Measurements from ENCODE around the gene PCDHGA10.
"Not testable (repeated sequence)": the region's sequence is repeated elsewhere in the genome, so short reads cannot be mapped to it uniquely, and the experiment has no call there.

PCDHGA10 gene

GRCh38 chr5:141414548-141415274 is 1.9 kb downstream of the PCDHGA10 start:
- Histone ChIP-seq H3K36me3 (ENCODE audit: control insufficient read depth, insufficient read depth, low read length) (peaks cover 55% of the 10 kb centered on the region), H3K9me3 (ENCODE audit: control insufficient read depth, low read length) (peaks cover 53% of the 10 kb centered on the region)
- not testable (repeated sequence) for H3K27ac ChIP-seq (ENCODE audit: low read depth, low read length, severe bottlenecking); H3K4me1 ChIP-seq (ENCODE audit: control insufficient read depth, insufficient read depth, low read length, poor library complexity, severe bottlenecking); H3K4me3 ChIP-seq (ENCODE audit: extremely low read depth, insufficient read depth, low read length, poor library complexity, severe bottlenecking)
- 94 to 97% methylated on average over 34 to 42 of the region's 46 CpGs for WGBS, 2 experiments (ENCODE audit: insufficient coverage in 2 of 2)

- H3K4me1 ChIP-seq (ENCODE audit: control insufficient read depth, insufficient read depth, low read length, poor library complexity, severe bottlenecking); H3K4me3 ChIP-seq (ENCODE audit: extremely low read depth, insufficient read depth, low read length, poor library complexity, severe bottlenecking); H3K27ac ChIP-seq (ENCODE audit: low read depth, low read length, severe bottlenecking): not testable (repeated sequence)
- Histone ChIP-seq H3K36me3 (ENCODE audit: control insufficient read depth, insufficient read depth, low read length) (peaks cover 55% of the 10 kb centered on the region), H3K9me3 (ENCODE audit: control insufficient read depth, low read length) (peaks cover 52% of the 10 kb centered on the region)
- WGBS, 2 experiments (ENCODE audit: insufficient coverage in 2 of 2) = 94 to 95% methylated on average over 18 to 23 of the region's 24 CpGs
Measured at GRCh38 chr5:141415275-141415618, 2.5 kb downstream of the PCDHGA10 start.

GRCh38 chr5:141417494-141418172 is 4.8 kb downstream of the PCDHGA10 start, which contains the start of gene PCDHGB7:
Gene PCDHGB7, plus strand, starts transcription at chr5:141417677. Its CDS starts 183 bp downstream, at chr5:141417860.
- 71% methylated on average over 29 to 35 of the region's 47 CpGs for WGBS, 2 experiments (ENCODE audit: insufficient coverage in 2 of 2)
- H3K9me3 ChIP-seq (ENCODE audit: control insufficient read depth, low read length) = peaks cover 72% of the 10 kb centered on the region
- H3K4me1 ChIP-seq (ENCODE audit: control insufficient read depth, insufficient read depth, low read length, poor library complexity, severe bottlenecking); H3K27ac ChIP-seq (ENCODE audit: low read depth, low read length, severe bottlenecking): not testable (repeated sequence)
- H3K4me3 ChIP-seq (ENCODE audit: extremely low read depth, insufficient read depth, low read length, poor library complexity, severe bottlenecking) = peak within 1 kb of the TSS; percentile 28
- peaks cover 76% of the 10 kb centered on the region for H3K36me3 ChIP-seq (ENCODE audit: control insufficient read depth, insufficient read depth, low read length)

- no peak overlapping the region for H3K4me3 ChIP-seq (ENCODE audit: extremely low read depth, insufficient read depth, low read length, poor library complexity, severe bottlenecking)
- 96 to 97% methylated on average over 74 of the region's 74 CpGs for WGBS, 2 experiments (ENCODE audit: insufficient coverage in 2 of 2)
- H3K36me3 ChIP-seq (ENCODE audit: control insufficient read depth, insufficient read depth, low read length) = peaks cover 70% of the 10 kb centered on the region
- H3K9me3 ChIP-seq (ENCODE audit: control insufficient read depth, low read length) = peaks cover 69% of the 10 kb centered on the region
- no peak overlapping the region for H3K27ac ChIP-seq (ENCODE audit: low read depth, low read length, severe bottlenecking)
- no peaks in the 10 kb centered on the region for H3K4me1 ChIP-seq (ENCODE audit: control insufficient read depth, insufficient read depth, low read length, poor library complexity, severe bottlenecking)
Measured at GRCh38 chr5:141419074-141419880, 6.5 kb downstream of the PCDHGA10 start.

DNA sequence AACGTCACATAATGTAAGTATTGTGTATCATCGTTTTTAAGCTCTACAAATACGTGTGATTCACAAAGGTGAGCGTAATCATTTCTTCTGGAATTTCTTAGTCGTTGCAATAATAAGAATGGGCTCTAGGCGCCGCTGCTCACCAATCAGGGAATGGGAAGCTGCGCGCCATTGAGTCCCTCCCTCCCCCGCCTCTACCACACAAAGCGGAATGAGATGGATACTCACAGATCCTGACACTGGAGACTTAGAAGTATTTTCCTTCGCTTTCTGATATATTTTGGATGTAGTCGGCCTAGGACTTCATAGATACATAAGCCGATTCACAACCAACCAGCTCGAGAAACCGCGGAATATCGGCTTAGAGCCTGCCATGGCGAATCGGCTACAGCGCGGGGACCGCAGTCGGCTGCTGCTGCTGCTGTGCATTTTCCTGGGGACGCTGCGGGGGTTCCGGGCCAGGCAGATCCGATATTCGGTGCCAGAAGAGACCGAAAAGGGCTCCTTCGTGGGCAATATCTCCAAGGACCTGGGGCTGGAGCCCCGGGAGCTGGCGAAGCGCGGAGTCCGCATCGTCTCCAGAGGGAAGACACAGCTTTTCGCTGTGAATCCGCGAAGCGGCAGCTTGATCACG is 8.2 kb downstream of the PCDHGA10 start, which contains the start of gene PCDHGA11:
Gene PCDHGA11 (plus strand): TSS at position 197 of the 634 bp plus-strand sequence. CDS start 177 bp downstream, at position 374.
- H3K4me1 ChIP-seq (ENCODE audit: control insufficient read depth, insufficient read depth, low read length, poor library complexity, severe bottlenecking) = no peaks in the 10 kb centered on the region
- 90 to 95% methylated on average over 39 to 41 of the region's 42 CpGs for WGBS, 2 experiments (ENCODE audit: insufficient coverage in 2 of 2)
- H3K9me3 ChIP-seq (ENCODE audit: control insufficient read depth, low read length) = peaks cover 72% of the 10 kb centered on the region
- H3K27ac ChIP-seq (ENCODE audit: low read depth, low read length, severe bottlenecking) = no peak within 1 kb of the TSS
- peaks cover 75% of the 10 kb centered on the region for H3K36me3 ChIP-seq (ENCODE audit: control insufficient read depth, insufficient read depth, low read length)
- H3K4me3 ChIP-seq (ENCODE audit: extremely low read depth, insufficient read depth, low read length, poor library complexity, severe bottlenecking) = no peak within 1 kb of the TSS

- no peaks in the 10 kb centered on the region for H3K4me1 ChIP-seq (ENCODE audit: control insufficient read depth, insufficient read depth, low read length, poor library complexity, severe bottlenecking)
- 94 to 98% methylated on average over 10 to 13 of the region's 13 CpGs for WGBS, 2 experiments (ENCODE audit: insufficient coverage in 2 of 2)
- peaks cover 78% of the 10 kb centered on the region for H3K36me3 ChIP-seq (ENCODE audit: control insufficient read depth, insufficient read depth, low read length)
- H3K27ac ChIP-seq (ENCODE audit: low read depth, low read length, severe bottlenecking) = no peak overlapping the region
- H3K9me3 ChIP-seq (ENCODE audit: control insufficient read depth, low read length) = peaks cover 74% of the 10 kb centered on the region
- H3K4me3 ChIP-seq (ENCODE audit: extremely low read depth, insufficient read depth, low read length, poor library complexity, severe bottlenecking) = no peak overlapping the region
Measured at GRCh38 chr5:141421489-141421855, 8.7 kb downstream of the PCDHGA10 start.

DNA sequence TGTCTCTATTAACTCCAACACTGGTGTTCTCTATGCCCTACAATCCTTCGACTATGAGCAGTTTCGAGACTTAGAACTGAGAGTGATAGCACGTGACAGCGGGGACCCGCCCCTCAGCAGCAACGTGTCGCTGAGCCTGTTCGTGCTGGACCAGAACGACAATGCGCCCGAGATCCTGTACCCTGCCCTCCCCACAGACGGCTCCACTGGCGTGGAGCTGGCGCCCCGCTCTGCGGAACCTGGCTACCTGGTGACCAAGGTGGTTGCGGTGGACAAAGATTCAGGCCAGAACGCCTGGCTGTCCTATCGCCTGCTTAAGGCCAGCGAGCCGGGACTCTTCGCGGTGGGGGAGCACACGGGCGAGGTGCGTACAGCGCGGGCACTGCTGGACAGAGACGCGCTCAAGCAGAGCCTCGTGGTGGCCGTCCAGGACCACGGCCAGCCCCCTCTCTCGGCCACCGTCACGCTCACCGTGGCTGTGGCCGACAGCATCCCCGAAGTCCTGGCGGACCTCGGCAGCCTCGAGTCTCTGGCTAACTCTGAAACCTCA is 10.0 kb downstream of the PCDHGA10 start:
- H3K4me3 ChIP-seq (ENCODE audit: extremely low read depth, insufficient read depth, low read length, poor library complexity, severe bottlenecking) = no peak overlapping the region
- no peak overlapping the region for H3K27ac ChIP-seq (ENCODE audit: low read depth, low read length, severe bottlenecking)
- H3K36me3 ChIP-seq (ENCODE audit: control insufficient read depth, insufficient read depth, low read length) = peaks cover 86% of the 10 kb centered on the region
- H3K4me1 ChIP-seq (ENCODE audit: control insufficient read depth, insufficient read depth, low read length, poor library complexity, severe bottlenecking) = no peaks in the 10 kb centered on the region
- peaks cover 81% of the 10 kb centered on the region for H3K9me3 ChIP-seq (ENCODE audit: control insufficient read depth, low read length)
- 96 to 98% methylated on average over 37 to 42 of the region's 42 CpGs for WGBS, 2 experiments (ENCODE audit: insufficient coverage in 2 of 2)

GRCh38 chr5:141427783-141428426 is 15.1 kb downstream of the PCDHGA10 start:
- peaks cover 69% of the 10 kb centered on the region for H3K9me3 ChIP-seq (ENCODE audit: control insufficient read depth, low read length)
- whole genome bisulfite sequencing, 2 experiments (ENCODE audit: insufficient coverage in 2 of 2) = 97 to 98% methylated on average over 52 to 53 of the region's 53 CpGs
- H3K27ac ChIP-seq (ENCODE audit: low read depth, low read length, severe bottlenecking) = no peak overlapping the region
- H3K4me3 ChIP-seq (ENCODE audit: extremely low read depth, insufficient read depth, low read length, poor library complexity, severe bottlenecking) = no peak overlapping the region
- H3K4me1 ChIP-seq (ENCODE audit: control insufficient read depth, insufficient read depth, low read length, poor library complexity, severe bottlenecking) = no peaks in the 10 kb centered on the region
- peaks cover 71% of the 10 kb centered on the region for H3K36me3 ChIP-seq (ENCODE audit: control insufficient read depth, insufficient read depth, low read length)

GRCh38 chr5:141430332-141431113 is 17.7 kb downstream of the PCDHGA10 start, which contains the start of gene PCDHGA12:
Gene PCDHGA12, plus strand, starts transcription at chr5:141430507. Its CDS starts 253 bp downstream, at chr5:141430760.
- H3K4me3 ChIP-seq (ENCODE audit: extremely low read depth, insufficient read depth, low read length, poor library complexity, severe bottlenecking) = no peak within 1 kb of the TSS
- H3K27ac ChIP-seq (ENCODE audit: low read depth, low read length, severe bottlenecking) = no peak within 1 kb of the TSS
- peaks cover 57% of the 10 kb centered on the region for H3K9me3 ChIP-seq (ENCODE audit: control insufficient read depth, low read length)
- peaks cover 65% of the 10 kb centered on the region for H3K36me3 ChIP-seq (ENCODE audit: control insufficient read depth, insufficient read depth, low read length)
- H3K4me1 ChIP-seq (ENCODE audit: control insufficient read depth, insufficient read depth, low read length, poor library complexity, severe bottlenecking) = no peaks in the 10 kb centered on the region
- WGBS, 2 experiments (ENCODE audit: insufficient coverage in 2 of 2) = 95% methylated on average over 30 of the region's 33 CpGs
